K562 (cell line): ENCODE data around the gene ZNF627. TPM values are rescaled to one million over a fixed set of nuclear protein-coding genes. Genes with fewer than 3 reads are reported as not detected.

Source experiments
- ARID1B ChIP-seq: fragments of 450-650 bp; IDR thresholded peaks from 2 replicates; pipeline ENCODE4 v1.6.1; 2016; ENCODE audit warnings: antibody characterized with exemption, mild to moderate bottlenecking, inconsistent platforms
- CHD2 ChIP-seq: IDR thresholded peaks from 2 replicates; pipeline ENCODE4 v1.6.1; 2011; ENCODE audit warnings: low read depth, low read length
- E2F4 ChIP-seq: sonication (generic); formaldehyde crosslinking; IDR thresholded peaks from 2 replicates; pipeline ENCODE4 v1.8.0; 2022; ENCODE audit warnings: mild to moderate bottlenecking, low read depth, missing genetic modification reagents
- FOXA1 ChIP-seq: fragments of 450-650 bp; IDR thresholded peaks from 2 replicates; pipeline ENCODE4 v1.6.1; 2016; ENCODE audit warnings: mild to moderate bottlenecking, borderline replicate concordance
- FOXM1 ChIP-seq, 2 experiments: fragments of 450-650 bp in 1 of 2; sonication (generic) in 1 of 2; formaldehyde crosslinking in 1 of 2; IDR thresholded peaks; 2 replicates each; pipeline versions ENCODE4 v1.6.1 to v1.9.0; 2017 to 2022; ENCODE audit warnings: low read depth in 2 of 2, mild to moderate bottlenecking in 2 of 2, missing genetic modification reagents in 1 of 2, moderate library complexity in 1 of 2
- HMG20B ChIP-seq: fragments of 250-450 bp; sonication (Bioruptor Pico); IDR thresholded peaks from 2 replicates; pipeline ENCODE4 v1.5.0; 2021; ENCODE audit warnings: mild to moderate bottlenecking
- HOXB6 ChIP-seq: fragments of 250-450 bp; sonication (Bioruptor Pico); IDR thresholded peaks from 2 replicates; pipeline ENCODE4 v1.5.1; 2022; ENCODE audit warnings: mild to moderate bottlenecking, borderline replicate concordance
- NFIC ChIP-seq: fragments of 450-650 bp; IDR thresholded peaks from 2 replicates; pipeline ENCODE4 v1.6.1; 2017; ENCODE audit warnings: mild to moderate bottlenecking, inconsistent platforms
- NFYB ChIP-seq: IDR thresholded peaks from 2 replicates; pipeline ENCODE4 v1.6.1; 2011; ENCODE audit warnings: mild to moderate bottlenecking, moderate library complexity; ENCODE audit not compliant: insufficient read length; ENCODE audit errors: extremely low read depth
- NR1H2 ChIP-seq: sonication (generic); formaldehyde crosslinking; IDR thresholded peaks from 2 replicates; pipeline ENCODE4 v1.4.0; 2020; ENCODE audit warnings: mild to moderate bottlenecking, missing genetic modification reagents
- PHF20 ChIP-seq: fragments of 450-650 bp; IDR thresholded peaks from 2 replicates; pipeline ENCODE4 v1.6.1; 2018; ENCODE audit not compliant: partially characterized antibody
- PML ChIP-seq: IDR thresholded peaks from 2 replicates; pipeline ENCODE4 v1.6.1; 2012; ENCODE audit warnings: low read length, inconsistent platforms
- POLR3G ChIP-seq: IDR thresholded peaks from 2 replicates; pipeline ENCODE4 v1.6.1; 2011; ENCODE audit not compliant: insufficient read length, insufficient replicate concordance; ENCODE audit errors: extremely low read depth
- RBM39 ChIP-seq: fragments of 200-400 bp; formaldehyde crosslinking; optimal IDR thresholded peaks from 2 replicates; pipeline ENCODE3; 2018; ENCODE audit warnings: low read depth, low read length
- SETDB1 ChIP-seq: IDR thresholded peaks from one replicate; pipeline ENCODE4 v1.6.1; 2012; ENCODE audit warnings: low read length, control low read depth, inconsistent platforms
- SPI1 ChIP-seq: IDR thresholded peaks from 2 replicates; pipeline ENCODE4 v1.6.1; 2011; ENCODE audit warnings: low read depth, low read length, control low read depth, borderline replicate concordance
- TOE1 ChIP-seq, 2 experiments: fragments of 450-650 bp in 1 of 2; sonication (generic) in 1 of 2; formaldehyde crosslinking in 1 of 2; IDR thresholded peaks; 2 replicates each; pipeline versions ENCODE4 v1.7.1 to v1.8.0; 2016 to 2022; ENCODE audit warnings: borderline replicate concordance in 2 of 2, mild to moderate bottlenecking in 2 of 2, antibody characterized with exemption in 1 of 2, inconsistent platforms in 1 of 2, low read depth in 1 of 2, missing genetic modification reagents in 1 of 2, moderate library complexity in 1 of 2
- ZC3H11A ChIP-seq: IDR thresholded peaks from 2 replicates; pipeline ENCODE4 v1.6.1; 2012; ENCODE audit warnings: low read depth, low read length, improper control_type of control experiment
- ZNF184 ChIP-seq: sonication (generic); formaldehyde crosslinking; IDR thresholded peaks from 2 replicates; pipeline ENCODE4 v1.5.0; 2020; ENCODE audit warnings: missing genetic modification reagents
- polyA plus RNA-seq, 8 experiments: library from polyadenylated mRNA; depleted of rRNA in 4 of 8; stranded (reverse) in 5 of 8; unstranded in 3 of 8; fragments of >200 nt; fragmentation: Nextera tagmentation in 2 of 8; fragmentation: Illumina TruSeq in 1 of 8; extraction: Ambion mirVana in 2 of 8; extraction: Trizol in 1 of 8; gene quantifications; 2 replicates each; pipeline versions ENCODE4 v1.2.1 to v1.2.3, GENCODE V29; 2011 to 2014; ENCODE audit warnings: inconsistent platforms in 1 of 8, missing spikeins in 1 of 8
- total RNA-seq, 7 experiments: library from RNA; depleted of rRNA in 6 of 7; stranded (reverse); fragments of >200 nt in 6 of 7; fragmentation: Illumina TruSeq in 2 of 7; extraction: Trizol in 2 of 7; gene quantifications; 2 replicates each; pipeline versions ENCODE4 v1.2.1 to v1.2.3, GENCODE V29; 2011 to 2021; ENCODE audit warnings: low replicate concordance in 1 of 7
- TF ChIP-seq, protein P1 (sequence below): IDR thresholded peaks from 2 replicates; pipeline ENCODE4 v1.6.1; 2016; ENCODE audit warnings: missing genetic modification characterization, missing compliant biosample characterization
- TF ChIP-seq, protein P2 (sequence below): fragments of 450-650 bp; IDR thresholded peaks from 2 replicates; pipeline ENCODE4 v1.7.0; 2016; ENCODE audit warnings: borderline replicate concordance

Gene ZNF627
- total and polyA plus RNA-seq, 9 of the 15 experiments (the other 6 are each of a cell fraction or from before 2014, with no cell fraction given): 6.4 to 19.9 (median 10.6) TPM

DNA sequence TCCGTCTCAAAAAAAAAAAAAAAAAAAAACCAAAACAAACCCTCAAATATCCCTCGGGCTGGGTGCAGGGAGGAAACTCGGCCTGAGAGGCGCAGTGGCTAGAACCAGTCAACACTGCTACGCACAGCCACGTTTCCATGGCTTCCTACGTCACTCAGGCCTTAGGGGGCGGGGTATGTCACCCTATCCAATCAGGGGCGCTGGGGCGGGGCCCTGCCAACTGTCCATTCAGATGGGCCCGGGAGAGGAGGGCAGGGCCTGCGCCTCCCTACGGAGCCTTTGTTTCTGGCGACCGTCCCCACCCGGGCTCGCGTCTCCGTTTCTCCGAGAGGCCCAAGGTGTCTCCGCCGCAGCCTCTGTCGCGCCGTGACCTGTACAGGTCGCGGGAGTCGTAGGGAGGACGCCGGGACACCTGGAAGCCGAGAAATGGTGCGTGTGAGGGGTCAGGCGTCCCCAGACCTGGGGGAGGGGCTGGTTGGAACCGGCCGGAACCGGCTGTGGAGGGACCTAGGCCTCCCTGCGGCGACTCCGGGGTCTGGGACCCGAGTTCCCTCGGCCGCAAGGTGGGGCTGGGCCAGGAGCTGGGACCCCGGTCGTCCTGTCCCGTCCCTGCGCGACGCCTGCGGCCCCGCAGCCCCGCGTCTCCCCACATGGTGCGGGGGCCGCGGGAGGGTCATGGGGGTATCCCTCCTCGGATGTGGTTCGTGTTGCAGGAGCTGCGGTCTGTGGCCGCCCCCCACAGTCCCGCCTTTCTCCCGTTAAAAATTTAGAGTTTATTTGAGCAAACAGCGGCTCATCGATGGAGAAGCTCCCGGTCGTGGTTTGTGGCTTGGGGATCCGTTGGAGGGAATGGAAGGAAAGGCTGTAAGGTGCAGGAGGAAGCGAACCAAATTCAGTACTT lies at the start of gene ZNF627 (continued):
- TF ChIP-seq E2F4 (CRISPR knock-in tag): peak; percentile 62; the same call in 1 of the 2 replicates
- peak; percentile 64 for TF ChIP-seq PHF20
- TF ChIP-seq POLR3G: no peak
- no peak for TF ChIP-seq HMG20B (CRISPR knock-in tag)
- peak; percentile 30; the same call in 1 of the 2 replicates for TF ChIP-seq CHD2
- TF ChIP-seq ARID1B: no peak
- no peak for TF ChIP-seq HOXB6
- TF ChIP-seq FOXM1 (IDR thresholded peaks at IDR 0.05; ENCODE audit: low read depth): no peak
- peak; percentile 86; the same call in 1 of the 2 replicates for TF ChIP-seq FOXM1 (CRISPR knock-in tag; IDR thresholded peaks at IDR 0.05; ENCODE audit: low read depth)
- TF ChIP-seq SETDB1: no peak
- no peak for TF ChIP-seq ZC3H11A
- no peak for TF ChIP-seq ZNF184 (CRISPR knock-in tag)
- peak; percentile 90 for TF ChIP-seq NFYB
- TF ChIP-seq SPI1: peak; percentile 15; the same call in 1 of the 2 replicates
- TF ChIP-seq TOE1 (IDR thresholded peaks at IDR 0.05; ENCODE audit: borderline replicate concordance): peak; percentile 7; the same call in 1 of the 2 replicates
- no peak for TF ChIP-seq TOE1 (CRISPR knock-in tag; IDR thresholded peaks at IDR 0.05; ENCODE audit: borderline replicate concordance, low read depth)
- TF ChIP-seq, protein P1, sequence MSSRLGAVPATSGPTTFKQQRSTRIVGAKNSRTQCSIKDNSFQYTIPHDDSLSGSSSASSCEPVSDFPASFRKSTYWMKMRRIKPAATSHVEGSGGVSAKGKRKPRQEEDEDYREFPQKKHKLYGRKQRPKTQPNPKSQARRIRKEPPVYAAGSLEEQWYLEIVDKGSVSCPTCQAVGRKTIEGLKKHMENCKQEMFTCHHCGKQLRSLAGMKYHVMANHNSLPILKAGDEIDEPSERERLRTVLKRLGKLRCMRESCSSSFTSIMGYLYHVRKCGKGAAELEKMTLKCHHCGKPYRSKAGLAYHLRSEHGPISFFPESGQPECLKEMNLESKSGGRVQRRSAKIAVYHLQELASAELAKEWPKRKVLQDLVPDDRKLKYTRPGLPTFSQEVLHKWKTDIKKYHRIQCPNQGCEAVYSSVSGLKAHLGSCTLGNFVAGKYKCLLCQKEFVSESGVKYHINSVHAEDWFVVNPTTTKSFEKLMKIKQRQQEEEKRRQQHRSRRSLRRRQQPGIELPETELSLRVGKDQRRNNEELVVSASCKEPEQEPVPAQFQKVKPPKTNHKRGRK: no peak
- TF ChIP-seq RBM39: no peak
- 0 out of 2 replicates have a peak, but pooled peaks have one; percentile 75 for TF ChIP-seq NR1H2 (CRISPR knock-in tag)
- no peak for TF ChIP-seq FOXA1
- peak; percentile 86; the same call in 1 of the 2 replicates for TF ChIP-seq PML
- TF ChIP-seq NFIC: peak; percentile 70
- TF ChIP-seq, protein P2, sequence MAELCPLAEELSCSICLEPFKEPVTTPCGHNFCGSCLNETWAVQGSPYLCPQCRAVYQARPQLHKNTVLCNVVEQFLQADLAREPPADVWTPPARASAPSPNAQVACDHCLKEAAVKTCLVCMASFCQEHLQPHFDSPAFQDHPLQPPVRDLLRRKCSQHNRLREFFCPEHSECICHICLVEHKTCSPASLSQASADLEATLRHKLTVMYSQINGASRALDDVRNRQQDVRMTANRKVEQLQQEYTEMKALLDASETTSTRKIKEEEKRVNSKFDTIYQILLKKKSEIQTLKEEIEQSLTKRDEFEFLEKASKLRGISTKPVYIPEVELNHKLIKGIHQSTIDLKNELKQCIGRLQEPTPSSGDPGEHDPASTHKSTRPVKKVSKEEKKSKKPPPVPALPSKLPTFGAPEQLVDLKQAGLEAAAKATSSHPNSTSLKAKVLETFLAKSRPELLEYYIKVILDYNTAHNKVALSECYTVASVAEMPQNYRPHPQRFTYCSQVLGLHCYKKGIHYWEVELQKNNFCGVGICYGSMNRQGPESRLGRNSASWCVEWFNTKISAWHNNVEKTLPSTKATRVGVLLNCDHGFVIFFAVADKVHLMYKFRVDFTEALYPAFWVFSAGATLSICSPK: no peak
